Small intestine (tissue), 7 donors: ENCODE results near the gene DXO. TPM values are rescaled to one million over a fixed set of nuclear protein-coding genes. Genes with fewer than 3 reads are reported as not detected.

Experiments
- DNase-seq, 2 donors: peaks; one replicate each; pipeline versions ENCODE4 v3.0.0 to v3.0.0-alpha.2; 2013
- FAIRE-seq: peaks from 2 replicates; lab custom pipeline; 2012; peaks lifted over from hg19 to GRCh38; lab: Jason Lieb, UNC
- H3K27ac ChIP-seq, 3 donors: one replicate each; pipeline ENCODE4 v1.5.1; 2013; ENCODE audit warnings: low read length in 2 of 3, mild to moderate bottlenecking in 2 of 3, control low read depth in 1 of 3, inconsistent platforms in 1 of 3, low read depth in 1 of 3, moderate library complexity in 1 of 3
- H3K27me3 ChIP-seq, 3 donors: one replicate each; pipeline ENCODE4 v1.6.1; 2013; ENCODE audit warnings: low read length in 3 of 3, inconsistent platforms in 1 of 3; ENCODE audit not compliant: control insufficient read depth in 3 of 3, insufficient read depth in 3 of 3
- H3K36me3 ChIP-seq, 3 donors: one replicate each; pipeline ENCODE4 v1.6.1; 2013; ENCODE audit warnings: low read length in 3 of 3, inconsistent platforms in 1 of 3, low read depth in 1 of 3, mild to moderate bottlenecking in 1 of 3, moderate library complexity in 1 of 3; ENCODE audit not compliant: control insufficient read depth in 3 of 3, insufficient read depth in 2 of 3
- H3K4me1 ChIP-seq, 3 donors: one replicate each; pipeline ENCODE4 v1.6.1; 2013; ENCODE audit warnings: low read length in 2 of 3, inconsistent platforms in 1 of 3, low read depth in 1 of 3, mild to moderate bottlenecking in 1 of 3, moderate library complexity in 1 of 3; ENCODE audit not compliant: control insufficient read depth in 3 of 3, insufficient read depth in 2 of 3
- H3K4me3 ChIP-seq, 3 donors: one replicate each; pipeline ENCODE4 v1.5.1; 2013; ENCODE audit warnings: low read length in 3 of 3, control low read depth in 1 of 3, inconsistent platforms in 1 of 3, low read depth in 1 of 3, mild to moderate bottlenecking in 1 of 3, moderate library complexity in 1 of 3
- H3K9me3 ChIP-seq, 2 donors: one replicate each; pipeline ENCODE4 v1.6.1; 2013; ENCODE audit warnings: low read depth in 1 of 2, low read length in 1 of 2; ENCODE audit not compliant: control insufficient read depth in 2 of 2, insufficient read depth in 1 of 2
- WGBS, 3 donors: extraction: QIAGEN DNeasy Blood & Tissue Kit; methylation state at CpG; one replicate each; pipeline ENCODE4 v1.1.7; 2013; 5-methylcytosine and 5-hydroxymethylcytosine counted together
- polyA plus RNA-seq, 4 donors: library from polyadenylated mRNA; stranded (reverse) in 3 of 4; unstranded in 1 of 4; fragments of 200-250 nt in 3 of 4; fragments of 120-200 nt in 1 of 4; gene quantifications; one replicate each; pipeline versions ENCODE4 v1.2.1 to v1.2.3, GENCODE V29; 2013
- donor health status: healthy with polysubstance abuse.
- donor health status: control.
- donor health status: control.
- donor health status: Bipolar disorder and iron deficiency.
- donor health status: healthy.

DXO gene
- polyA plus RNA-seq, 4 donors: 14.1 to 16.8 (median 16.0) TPM

DNA sequence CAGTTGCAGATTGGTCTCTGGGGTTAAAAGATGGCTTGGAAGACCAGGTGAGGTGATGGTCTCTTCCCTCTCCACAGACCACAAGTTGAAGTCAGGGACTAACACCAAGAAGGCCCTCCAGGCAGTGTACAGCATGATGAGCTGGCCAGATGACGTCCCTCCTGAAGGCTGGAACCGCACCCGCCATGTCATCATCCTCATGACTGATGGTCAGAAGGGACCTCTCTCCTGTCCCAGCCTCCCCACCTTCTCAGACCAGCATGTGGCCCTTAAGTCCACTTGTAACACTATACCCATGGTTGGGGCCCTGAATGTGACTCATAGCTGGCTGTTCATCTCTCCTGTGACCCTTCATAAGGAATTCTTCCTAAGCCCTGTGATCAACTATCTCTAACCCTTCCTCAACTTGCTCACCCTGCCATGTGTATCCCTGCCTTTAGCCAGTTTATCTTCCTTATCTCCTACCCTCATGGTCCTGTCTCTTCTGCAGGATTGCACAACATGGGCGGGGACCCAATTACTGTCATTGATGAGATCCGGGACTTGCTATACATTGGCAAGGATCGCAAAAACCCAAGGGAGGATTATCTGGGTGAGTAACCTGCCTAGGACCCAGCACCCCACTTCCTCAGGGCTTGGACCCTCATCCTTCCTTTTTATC lies 23.1 kb downstream of the DXO start:
- H3K9me3 ChIP-seq: no peaks in the 10 kb centered on the region
- no peak overlapping the region for H3K27ac ChIP-seq
- H3K4me3 ChIP-seq: no peak overlapping the region
- no peaks in the 10 kb centered on the region for H3K27me3 ChIP-seq
- FAIRE-seq (no peak), DNase-seq (no peak)
- 78 to 87% (median 83%) methylated on average over 6 of the region's 6 CpGs for WGBS, 3 donors
- peaks cover 0 to 22% (median 4%) of the 10 kb centered on the region in 3 donors for H3K4me1 ChIP-seq
- H3K36me3 ChIP-seq: peaks cover under 1 to 36% (median 6%) of the 10 kb centered on the region in 3 donors

DNA sequence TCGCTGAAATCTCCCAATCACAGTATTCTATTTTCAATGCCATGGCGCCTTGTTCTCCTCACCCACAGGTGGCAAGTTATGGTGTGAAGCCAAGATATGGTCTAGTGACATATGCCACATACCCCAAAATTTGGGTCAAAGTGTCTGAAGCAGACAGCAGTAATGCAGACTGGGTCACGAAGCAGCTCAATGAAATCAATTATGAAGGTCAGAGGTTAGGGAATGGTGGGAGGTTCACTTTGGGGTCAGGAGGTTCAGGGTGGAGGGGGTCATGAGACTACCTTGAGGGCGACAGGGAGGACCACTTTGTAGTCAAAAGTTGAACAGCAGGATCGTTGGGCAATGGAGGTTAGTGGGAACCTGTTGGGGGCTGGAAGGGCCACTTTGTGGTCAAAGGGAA lies 23.6 kb downstream of the DXO start:
- Histone ChIP-seq H3K4me3 (no peak overlapping the region), H3K36me3 (peaks cover 0 to 31% (median under 1%) of the 10 kb centered on the region in 3 donors), H3K27ac (no peak overlapping the region), H3K4me1 (peaks cover 0 to 22% (median 4%) of the 10 kb centered on the region in 3 donors), H3K9me3 (no peaks in the 10 kb centered on the region), H3K27me3 (no peaks in the 10 kb centered on the region)
- FAIRE-seq (no peak), DNase-seq (no peak)
- WGBS, 3 donors: 74 to 83% (median 81%) methylated on average over 5 of the region's 5 CpGs

DNA sequence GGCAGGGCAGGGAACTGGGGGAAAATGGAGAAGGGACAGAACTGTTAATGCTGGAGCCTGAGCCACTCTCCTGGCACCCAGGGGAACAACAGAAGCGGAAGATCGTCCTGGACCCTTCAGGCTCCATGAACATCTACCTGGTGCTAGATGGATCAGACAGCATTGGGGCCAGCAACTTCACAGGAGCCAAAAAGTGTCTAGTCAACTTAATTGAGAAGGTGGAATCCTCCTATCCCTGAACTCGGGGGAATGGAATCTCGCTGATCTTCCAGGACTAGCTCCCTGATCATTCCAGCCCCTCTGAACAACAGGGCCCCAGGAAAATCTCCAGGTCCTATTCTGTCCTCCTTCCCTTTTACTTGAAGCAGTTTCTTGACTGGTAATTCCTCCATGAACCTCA lies 24.1 kb downstream of the DXO start:
- Histone ChIP-seq H3K27ac (no peak overlapping the region), H3K9me3 (no peaks in the 10 kb centered on the region), H3K27me3 (no peaks in the 10 kb centered on the region), H3K4me1 (peaks cover 0 to 24% (median 4%) of the 10 kb centered on the region in 3 donors), H3K4me3 (no peak overlapping the region), H3K36me3 (peaks cover 0 to 28% (median 0%) of the 10 kb centered on the region in 3 donors)
- WGBS, 3 donors: 91 to 94% (median 91%) methylated on average over 4 of the region's 4 CpGs
- FAIRE-seq (no peak), DNase-seq (no peak)

DNA sequence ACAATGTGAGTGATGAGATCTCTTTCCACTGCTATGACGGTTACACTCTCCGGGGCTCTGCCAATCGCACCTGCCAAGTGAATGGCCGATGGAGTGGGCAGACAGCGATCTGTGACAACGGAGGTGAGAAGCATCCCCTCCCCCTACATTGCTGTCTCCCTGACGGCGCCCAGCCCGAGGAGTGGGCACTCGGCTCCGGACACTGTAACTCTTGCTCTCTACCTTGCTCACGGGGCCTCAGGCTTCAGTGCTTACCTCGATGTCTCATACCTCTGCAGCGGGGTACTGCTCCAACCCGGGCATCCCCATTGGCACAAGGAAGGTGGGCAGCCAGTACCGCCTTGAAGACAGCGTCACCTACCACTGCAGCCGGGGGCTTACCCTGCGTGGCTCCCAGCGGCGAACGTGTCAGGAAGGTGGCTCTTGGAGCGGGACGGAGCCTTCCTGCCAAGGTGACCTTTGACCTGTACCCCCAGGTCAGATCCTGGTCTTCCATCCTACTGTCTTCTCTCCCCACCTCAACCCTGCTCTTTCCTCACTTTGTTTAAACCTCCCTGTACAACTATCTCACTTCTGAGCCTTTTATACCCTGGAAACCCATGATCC lies 24.8 kb downstream of the DXO start:
- H3K4me1 ChIP-seq: peaks cover 0 to 31% (median 4%) of the 10 kb centered on the region in 3 donors
- H3K4me3 ChIP-seq: no peak overlapping the region
- no peak overlapping the region for H3K27ac ChIP-seq
- no peak for DNase-seq
- 90 to 92% (median 91%) methylated on average over 24 of the region's 24 CpGs for WGBS, 3 donors
- H3K36me3 ChIP-seq: peaks cover 0 to 24% (median 0%) of the 10 kb centered on the region in 3 donors
- no peaks in the 10 kb centered on the region for H3K27me3 ChIP-seq
- H3K9me3 ChIP-seq: no peaks in the 10 kb centered on the region
- FAIRE-seq: no peak

DNA sequence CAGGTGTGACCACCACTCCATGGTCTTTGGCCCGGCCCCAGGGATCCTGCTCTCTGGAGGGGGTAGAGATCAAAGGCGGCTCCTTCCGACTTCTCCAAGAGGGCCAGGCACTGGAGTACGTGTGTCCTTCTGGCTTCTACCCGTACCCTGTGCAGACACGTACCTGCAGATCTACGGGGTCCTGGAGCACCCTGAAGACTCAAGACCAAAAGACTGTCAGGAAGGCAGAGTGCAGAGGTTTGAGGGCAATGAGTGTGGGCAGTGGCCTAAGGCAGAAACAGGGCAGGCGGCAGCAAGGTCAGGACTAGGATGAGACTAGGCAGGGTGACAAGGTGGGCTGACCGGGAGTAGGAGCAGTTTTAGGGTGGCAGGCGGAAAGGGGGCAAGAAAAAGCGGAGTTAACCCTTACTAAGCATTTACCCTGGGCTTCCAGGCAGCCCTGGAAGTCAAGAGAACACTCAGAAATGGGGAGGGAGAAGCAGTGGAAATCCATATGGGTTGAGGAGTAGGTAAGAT lies 25.5 kb downstream of the DXO start:
- 32 to 66% (median 54%) methylated on average over 11 of the region's 11 CpGs for WGBS, 3 donors
- Histone ChIP-seq H3K9me3 (no peaks in the 10 kb centered on the region), H3K27ac (peak overlapping the region; percentile 86 to 95 (median 92)), H3K4me1 (peaks cover 0 to 31% (median 4%) of the 10 kb centered on the region in 3 donors), H3K36me3 (peaks cover 0 to 17% (median 0%) of the 10 kb centered on the region in 3 donors), H3K4me3 (peak overlapping the region in 2 of 3 donors; percentile 33 to 46), H3K27me3 (no peaks in the 10 kb centered on the region)
- no peak for FAIRE-seq
- DNase-seq: no peak

DNA sequence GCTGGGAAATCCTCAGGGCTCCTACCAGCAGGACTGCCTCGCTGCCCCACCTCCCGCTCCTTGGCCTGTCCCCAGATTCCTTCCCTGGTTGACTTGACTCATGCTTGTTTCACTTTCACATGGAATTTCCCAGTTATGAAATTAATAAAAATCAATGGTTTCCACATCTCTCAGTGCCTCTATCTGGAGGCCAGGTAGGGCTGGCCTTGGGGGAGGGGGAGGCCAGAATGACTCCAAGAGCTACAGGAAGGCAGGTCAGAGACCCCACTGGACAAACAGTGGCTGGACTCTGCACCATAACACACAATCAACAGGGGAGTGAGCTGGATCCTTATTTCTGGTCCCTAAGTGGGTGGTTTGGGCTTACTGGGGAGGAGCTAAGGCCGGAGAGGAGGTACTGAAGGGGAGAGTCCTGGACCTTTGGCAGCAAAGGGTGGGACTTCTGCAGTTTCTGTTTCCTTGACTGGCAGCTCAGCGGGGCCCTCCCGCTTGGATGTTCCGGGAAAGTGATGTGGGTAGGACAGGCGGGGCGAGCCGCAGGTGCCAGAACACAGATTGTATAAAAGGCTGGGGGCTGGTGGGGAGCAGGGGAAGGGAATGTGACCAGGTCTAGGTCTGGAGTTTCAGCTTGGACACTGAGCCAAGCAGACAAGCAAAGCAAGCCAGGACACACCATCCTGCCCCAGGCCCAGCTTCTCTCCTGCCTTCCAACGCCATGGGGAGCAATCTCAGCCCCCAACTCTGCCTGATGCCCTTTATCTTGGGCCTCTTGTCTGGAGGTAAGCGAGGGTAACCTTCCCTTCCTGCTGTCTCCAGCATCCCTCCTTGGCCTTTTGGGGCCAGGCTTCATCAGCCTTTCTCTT lies 26.2 kb downstream of the DXO start, which contains the start of gene CFB:
Gene CFB (plus strand): TSS at position 589 of the 863 bp plus-strand sequence. CDS start 127 bp downstream, at position 716.
- no peaks in the 10 kb centered on the region for H3K27me3 ChIP-seq
- H3K4me3 ChIP-seq: peak within 1 kb of the TSS in 2 of 3 donors; percentile 33 to 46
- peak within 1 kb of the TSS; percentile 86 to 95 (median 92) for H3K27ac ChIP-seq
- FAIRE-seq (no peak), DNase-seq (peak; percentile 93 to 97)
- no peaks in the 10 kb centered on the region for H3K9me3 ChIP-seq
- peaks cover 0 to 10% (median 0%) of the 10 kb centered on the region in 3 donors for H3K36me3 ChIP-seq
- peaks cover 0 to 32% (median 4%) of the 10 kb centered on the region in 3 donors for H3K4me1 ChIP-seq
- WGBS, 3 donors: 9 to 22% (median 13%) methylated on average over 11 of the region's 11 CpGs

DNA sequence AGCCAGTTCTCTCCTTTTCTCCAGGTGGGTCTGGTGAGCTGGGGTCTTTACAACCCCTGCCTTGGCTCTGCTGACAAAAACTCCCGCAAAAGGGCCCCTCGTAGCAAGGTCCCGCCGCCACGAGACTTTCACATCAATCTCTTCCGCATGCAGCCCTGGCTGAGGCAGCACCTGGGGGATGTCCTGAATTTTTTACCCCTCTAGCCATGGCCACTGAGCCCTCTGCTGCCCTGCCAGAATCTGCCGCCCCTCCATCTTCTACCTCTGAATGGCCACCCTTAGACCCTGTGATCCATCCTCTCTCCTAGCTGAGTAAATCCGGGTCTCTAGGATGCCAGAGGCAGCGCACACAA lies 26.8 kb downstream of the DXO start:
- FAIRE-seq: no peak

DNA sequence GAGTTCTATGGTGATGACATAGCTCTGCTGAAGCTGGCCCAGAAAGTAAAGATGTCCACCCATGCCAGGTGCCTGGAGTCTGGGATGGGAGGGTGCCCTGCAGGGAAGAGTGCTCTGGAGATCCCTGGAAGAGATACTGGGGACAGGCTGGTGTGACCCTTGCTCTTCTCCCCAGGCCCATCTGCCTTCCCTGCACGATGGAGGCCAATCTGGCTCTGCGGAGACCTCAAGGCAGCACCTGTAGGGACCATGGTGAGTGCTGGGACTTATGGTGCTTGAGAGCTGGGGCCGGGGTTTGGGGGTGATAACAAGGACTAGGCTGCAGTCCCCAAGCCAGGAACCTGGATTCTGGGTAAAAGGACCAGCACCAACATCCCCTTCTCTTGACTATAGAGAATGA lies 28.2 kb downstream of the DXO start:
- H3K27me3 ChIP-seq: no peaks in the 10 kb centered on the region
- peaks cover 0 to 41% (median 4%) of the 10 kb centered on the region in 3 donors for H3K4me1 ChIP-seq
- no peak for DNase-seq
- peaks cover 0 to 5% (median 0%) of the 10 kb centered on the region in 3 donors for H3K36me3 ChIP-seq
- H3K27ac ChIP-seq: no peak overlapping the region
- no peaks in the 10 kb centered on the region for H3K9me3 ChIP-seq
- 86 to 89% (median 88%) methylated on average over 3 of the region's 3 CpGs for WGBS, 3 donors
- H3K4me3 ChIP-seq: no peak overlapping the region
- no peak for FAIRE-seq

More for the DNA sequence above, 26.8 kb downstream of the DXO start:
- H3K9me3 ChIP-seq: no peaks in the 10 kb centered on the region
- peak overlapping the region in 1 of 3 donors; percentile 4 for H3K4me3 ChIP-seq
- peaks cover 0 to 37% (median 4%) of the 10 kb centered on the region in 3 donors for H3K4me1 ChIP-seq
- H3K27ac ChIP-seq: peak overlapping the region; percentile 86 to 95 (median 92)
- peaks cover 0 to 6% (median 0%) of the 10 kb centered on the region in 3 donors for H3K36me3 ChIP-seq
- H3K27me3 ChIP-seq: no peaks in the 10 kb centered on the region
- no peak for DNase-seq
- WGBS, 3 donors: 23 to 50% (median 36%) methylated on average over 9 of the region's 9 CpGs
